Keratinocyte (primary cell): Measurements from ENCODE around the gene TERT. TPM values are rescaled to one million over a fixed set of nuclear protein-coding genes. Genes with fewer than 3 reads are reported as not detected.

Source experiments
- DNase-seq: peaks from one replicate; pipeline ENCODE4 v3.0.0-alpha.2; 2011; ENCODE audit warnings: low read depth, missing footprints, low spot score
- FAIRE-seq: peaks from 2 replicates; lab custom pipeline; 2011; peaks lifted over from hg19 to GRCh38; lab: Jason Lieb, UNC
- H2AFZ ChIP-seq: 2 replicates; pipeline ENCODE4 v1.6.0; 2012; ENCODE audit warnings: low read length, control low read depth, inconsistent platforms; ENCODE audit not compliant: control insufficient read depth
- H3K27ac ChIP-seq: 2 replicates; pipeline ENCODE4 v1.5.1; 2011; ENCODE audit warnings: low read length; ENCODE audit not compliant: control insufficient read depth, insufficient read depth
- H3K27me3 ChIP-seq: 3 replicates; pipeline ENCODE4 v1.6.0; 2011; ENCODE audit warnings: low read length; ENCODE audit not compliant: control insufficient read depth, insufficient read depth; ENCODE audit errors: extremely low read depth
- H3K36me3 ChIP-seq, 2 experiments: 2 replicates in 1 of 2; 3 replicates in 1 of 2; pipeline ENCODE4 v1.5.1; 2011; ENCODE audit warnings: low read length in 2 of 2, mild to moderate bottlenecking in 1 of 2; ENCODE audit not compliant: control insufficient read depth in 2 of 2, insufficient read depth in 2 of 2; ENCODE audit errors: extremely low read depth in 1 of 2
- H3K4me1 ChIP-seq: 3 replicates; pipeline ENCODE4 v1.5.1; 2011; ENCODE audit warnings: low read length; ENCODE audit not compliant: control insufficient read depth, insufficient read depth; ENCODE audit errors: extremely low read depth
- H3K4me2 ChIP-seq: 3 replicates; pipeline ENCODE4 v1.6.0; 2011; ENCODE audit warnings: low read depth, low read length; ENCODE audit not compliant: control insufficient read depth, insufficient read depth; ENCODE audit errors: extremely low read depth
- H3K4me3 ChIP-seq, 3 experiments: fragments of 200-600 bp in 1 of 3; sonication (generic) in 1 of 3; 2 replicates in 2 of 3; 3 replicates in 1 of 3; pipeline ENCODE4 v1.5.1; 2011 to 2016; ENCODE audit warnings: low read length in 3 of 3, mild to moderate bottlenecking in 3 of 3, control low read depth in 2 of 3, inconsistent platforms in 1 of 3, low read depth in 1 of 3, mixed read lengths in 1 of 3, mixed run types in 1 of 3, moderate library complexity in 1 of 3; ENCODE audit not compliant: control insufficient read depth in 2 of 3, insufficient read depth in 2 of 3; ENCODE audit errors: extremely low read depth in 1 of 3
- H3K79me2 ChIP-seq: 2 replicates; pipeline ENCODE4 v1.6.0; 2012; ENCODE audit warnings: low read length; ENCODE audit not compliant: control insufficient read depth, insufficient read depth
- H3K9ac ChIP-seq: 3 replicates; pipeline ENCODE4 v1.6.0; 2011; ENCODE audit warnings: low read length; ENCODE audit not compliant: control insufficient read depth, insufficient read depth; ENCODE audit errors: extremely low read depth
- H3K9me1 ChIP-seq: 3 replicates; pipeline ENCODE4 v1.6.0; 2011; ENCODE audit warnings: low read length; ENCODE audit not compliant: control insufficient read depth, insufficient read depth; ENCODE audit errors: extremely low read depth
- H3K9me3 ChIP-seq: 2 replicates; pipeline ENCODE4 v1.5.1; 2012; ENCODE audit warnings: low read depth, low read length; ENCODE audit not compliant: control insufficient read depth
- H4K20me1 ChIP-seq: 3 replicates; pipeline ENCODE4 v1.6.0; 2011; ENCODE audit warnings: low read length; ENCODE audit not compliant: control insufficient read depth, insufficient read depth; ENCODE audit errors: extremely low read depth
- EZH2 ChIP-seq: IDR thresholded peaks from one replicate; pipeline ENCODE4 v1.6.1; 2012; ENCODE audit warnings: inconsistent platforms, mild to moderate bottlenecking, low read length, moderate library complexity
- dilution Hi-C: fragments of 300-500 bp; cut with MboI; formaldehyde crosslinking; loops from one replicate; pipeline ENCODE4 v1.7.0; 2020; ENCODE audit warnings: low sequenced_read_pairs; ENCODE audit not compliant: extremely low pct_ligation_motif_present
- polyA plus RNA-seq, 5 experiments: library from polyadenylated mRNA; depleted of rRNA in 3 of 5; stranded (reverse) in 3 of 5; stranded (forward) in 1 of 5; unstranded in 1 of 5; fragments of >200 nt; gene quantifications; 1 replicate in 1 of 5; 2 replicates in 3 of 5; 3 replicates in 1 of 5; pipeline versions ENCODE4 v1.2.1 to v1.2.3, GENCODE V29; 2011 to 2012; ENCODE audit warnings: missing spikeins in 2 of 5, low read depth in 1 of 5, low replicate concordance in 1 of 5
- TF ChIP-seq, protein P1 (sequence below), 3 experiments: IDR thresholded peaks in 1 of 3; conservative IDR thresholded peaks in 1 of 3; optimal IDR thresholded peaks in 1 of 3; 2 replicates in 2 of 3; 3 replicates in 1 of 3; pipeline versions ENCODE3 to v1.5.1; 2011; ENCODE audit warnings: low read length in 3 of 3, mild to moderate bottlenecking in 3 of 3, moderate library complexity in 2 of 3, control low read depth in 1 of 3, inconsistent platforms in 1 of 3; ENCODE audit not compliant: insufficient read depth in 2 of 3; ENCODE audit errors: extremely low read depth in 1 of 3

Gene TERT
- polyA plus RNA-seq, 1 donor (not counting 4 experiments of a cell fraction or from before 2014, with no cell fraction given): not detected

DNA sequence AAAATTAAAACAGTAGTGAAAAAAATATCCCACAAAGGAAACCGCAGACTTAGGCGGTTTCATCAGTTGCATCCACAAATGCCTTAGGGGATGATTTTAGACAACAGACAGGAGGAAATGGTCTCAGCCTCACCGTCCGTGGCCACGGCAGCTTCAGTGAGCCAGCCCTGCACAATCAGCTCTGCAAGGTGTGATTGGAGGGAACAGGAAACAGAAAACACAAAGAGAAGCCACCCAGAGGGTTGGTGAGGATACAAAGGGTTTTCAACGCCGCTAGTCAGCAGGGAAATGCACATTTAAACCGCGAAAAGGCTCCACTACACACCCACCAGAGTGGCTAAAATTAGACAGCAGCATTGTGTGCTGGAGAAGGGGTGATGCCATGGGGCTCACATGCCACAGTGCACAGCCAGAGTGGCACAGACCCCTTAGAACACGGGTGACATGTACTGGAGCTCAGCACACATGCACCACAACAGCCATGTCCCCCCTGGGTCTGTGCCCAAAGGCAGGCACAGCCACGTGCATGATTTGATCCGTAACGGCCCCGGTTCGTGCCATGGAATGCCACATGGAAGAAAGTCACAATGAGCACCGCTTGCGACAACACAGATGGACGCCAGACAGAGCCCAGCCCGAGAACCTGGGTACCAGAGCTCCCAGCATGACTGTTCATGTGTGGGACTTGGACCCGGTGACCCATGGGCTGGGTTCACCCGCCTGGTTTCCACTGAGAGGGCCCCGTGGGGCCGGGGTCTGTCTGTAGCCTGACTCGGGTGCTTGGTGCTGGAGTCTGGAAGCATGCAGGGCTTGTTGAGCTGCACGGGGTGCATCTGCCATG lies 18.3 kb upstream of the TERT start:
- Histone ChIP-seq H3K4me1 (peaks cover 19% of the 10 kb centered on the region), H3K27ac (no peak overlapping the region), H3K36me3 (peaks cover 3 to 5% of the 10 kb centered on the region in 2 experiments), H3K4me3 (no peak overlapping the region), H3K9ac (no peak overlapping the region), H2AFZ (no peak overlapping the region), H3K9me3 (peaks cover 8% of the 10 kb centered on the region), H3K4me2 (no peak overlapping the region), H3K79me2 (no peaks in the 10 kb centered on the region), H3K27me3 (no peaks in the 10 kb centered on the region), H4K20me1 (no peaks in the 10 kb centered on the region), H3K9me1 (no peaks in the 10 kb centered on the region)
- dilution Hi-C loops: no loop called here
- TF ChIP-seq, protein P1, sequence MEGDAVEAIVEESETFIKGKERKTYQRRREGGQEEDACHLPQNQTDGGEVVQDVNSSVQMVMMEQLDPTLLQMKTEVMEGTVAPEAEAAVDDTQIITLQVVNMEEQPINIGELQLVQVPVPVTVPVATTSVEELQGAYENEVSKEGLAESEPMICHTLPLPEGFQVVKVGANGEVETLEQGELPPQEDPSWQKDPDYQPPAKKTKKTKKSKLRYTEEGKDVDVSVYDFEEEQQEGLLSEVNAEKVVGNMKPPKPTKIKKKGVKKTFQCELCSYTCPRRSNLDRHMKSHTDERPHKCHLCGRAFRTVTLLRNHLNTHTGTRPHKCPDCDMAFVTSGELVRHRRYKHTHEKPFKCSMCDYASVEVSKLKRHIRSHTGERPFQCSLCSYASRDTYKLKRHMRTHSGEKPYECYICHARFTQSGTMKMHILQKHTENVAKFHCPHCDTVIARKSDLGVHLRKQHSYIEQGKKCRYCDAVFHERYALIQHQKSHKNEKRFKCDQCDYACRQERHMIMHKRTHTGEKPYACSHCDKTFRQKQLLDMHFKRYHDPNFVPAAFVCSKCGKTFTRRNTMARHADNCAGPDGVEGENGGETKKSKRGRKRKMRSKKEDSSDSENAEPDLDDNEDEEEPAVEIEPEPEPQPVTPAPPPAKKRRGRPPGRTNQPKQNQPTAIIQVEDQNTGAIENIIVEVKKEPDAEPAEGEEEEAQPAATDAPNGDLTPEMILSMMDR (optimal IDR thresholded peaks at IDR 0.05 in 1 of 3, IDR thresholded peaks at IDR 0.05 in 1 of 3, conservative IDR thresholded peaks at IDR 0.05 in 1 of 3; ENCODE audit: extremely low read depth in 1 of 3, insufficient read depth in 2 of 3, low read length in 3 of 3): no peak
- no peak for TF ChIP-seq EZH2
- no peak for DNase-seq
- FAIRE-seq: no peak

DNA sequence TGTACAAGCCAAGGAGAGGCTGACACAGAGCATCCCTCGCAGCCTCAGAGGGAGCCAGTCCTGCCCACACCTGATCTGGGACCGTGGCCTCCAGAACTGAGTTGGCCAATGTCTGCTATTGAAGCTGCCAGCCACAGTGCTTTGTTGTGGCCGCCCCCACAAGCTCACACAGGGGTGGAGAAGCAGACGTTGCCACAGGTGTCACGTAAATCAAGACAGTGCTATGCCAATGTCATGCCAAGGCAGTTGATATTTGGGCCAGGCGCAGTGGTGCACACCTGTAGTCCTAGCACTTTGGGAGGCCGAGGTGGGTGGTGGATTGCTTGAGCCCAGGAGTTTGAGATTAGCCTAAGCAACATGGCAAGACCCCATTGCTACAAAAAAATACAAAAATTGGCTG lies 17.3 kb upstream of the TERT start:
- DNase-seq (no peak), FAIRE-seq (no peak)
- Histone ChIP-seq H3K79me2 (no peaks in the 10 kb centered on the region), H3K27ac (no peak overlapping the region), H2AFZ (no peak overlapping the region), H4K20me1 (no peaks in the 10 kb centered on the region), H3K9ac (no peak overlapping the region), H3K4me2 (no peak overlapping the region), H3K9me1 (no peaks in the 10 kb centered on the region), H3K27me3 (no peaks in the 10 kb centered on the region), H3K4me3 (no peak overlapping the region), H3K9me3 (peaks cover 8% of the 10 kb centered on the region), H3K36me3 (no peaks in the 10 kb centered on the region), H3K4me1 (peaks cover 19% of the 10 kb centered on the region)
- dilution Hi-C loops: no loop called here
- no peak for TF ChIP-seq EZH2
- TF ChIP-seq, protein P1 (optimal IDR thresholded peaks at IDR 0.05 in 1 of 3, IDR thresholded peaks at IDR 0.05 in 1 of 3, conservative IDR thresholded peaks at IDR 0.05 in 1 of 3; ENCODE audit: extremely low read depth in 1 of 3, insufficient read depth in 2 of 3, low read length in 3 of 3): no peak
